NK-92 (cell line): ENCODE results near the gene PPM1H.
"Not testable (repeated sequence)": the region's sequence is repeated elsewhere in the genome, so short reads cannot be mapped to it uniquely, and the experiment has no call there.

Experiments used
- DNase-seq: peaks from one replicate; lab custom pipeline; 2025; ENCODE audit not compliant: unreplicated experiment; lab: John Stamatoyannopoulos, UW

The PPM1H gene

DNA sequence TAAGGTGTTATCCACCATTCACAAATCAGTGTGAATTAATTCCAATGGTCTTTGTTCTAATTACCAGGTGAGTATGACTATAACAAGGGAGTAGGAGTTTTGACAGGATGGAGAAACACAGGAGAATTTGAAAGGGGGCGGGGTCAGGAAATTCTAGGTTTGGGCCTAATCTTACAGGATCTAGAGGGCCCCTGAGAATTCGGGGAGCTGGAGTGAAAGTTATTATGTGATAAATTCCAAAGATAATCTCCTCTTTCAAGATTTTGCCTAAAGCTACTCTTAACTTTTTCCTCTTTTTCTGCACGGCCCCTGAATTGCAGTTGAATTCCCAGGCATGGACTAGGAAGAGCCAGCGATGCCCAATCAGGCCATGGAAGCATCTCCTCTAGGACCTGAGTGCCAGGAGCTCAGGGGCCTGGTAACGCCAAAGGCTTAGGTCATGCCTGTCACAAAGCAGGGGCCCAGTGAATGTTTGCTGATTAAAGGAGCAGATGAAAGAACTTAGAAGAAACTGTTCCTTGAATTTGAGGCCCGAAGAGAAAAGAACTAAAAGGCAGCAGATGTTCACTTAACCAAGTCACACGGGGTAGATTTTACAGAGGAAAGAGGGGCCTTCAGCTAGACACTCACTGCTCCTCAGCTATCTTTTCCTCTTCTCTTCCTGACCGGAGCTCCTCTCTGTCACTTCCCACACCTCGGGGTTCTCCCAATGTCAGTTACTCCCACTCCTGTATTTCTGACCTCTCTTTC lies 195.5 kb downstream of the PPM1H start:
- no peak for DNase-seq

DNA sequence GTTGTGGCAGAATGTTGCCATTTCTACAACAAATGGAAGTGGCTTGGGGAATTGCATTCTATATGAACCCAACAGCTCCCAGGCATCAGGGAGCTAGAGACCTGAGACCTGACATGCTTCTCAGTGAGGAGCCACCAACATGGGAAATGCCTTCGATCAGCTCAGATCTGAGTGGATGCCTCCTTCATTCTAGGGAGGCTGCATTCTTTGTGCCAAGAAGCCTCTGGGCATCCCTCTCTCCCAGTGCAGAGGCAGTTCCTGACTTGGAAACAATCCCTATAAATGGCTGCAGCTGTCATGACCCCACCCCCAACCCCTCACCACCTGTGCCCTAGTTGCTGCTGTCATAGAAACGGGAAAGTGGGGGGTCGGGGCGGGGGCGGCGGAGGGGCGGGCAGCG lies 196.3 kb downstream of the PPM1H start:
- no peak for DNase-seq

DNA sequence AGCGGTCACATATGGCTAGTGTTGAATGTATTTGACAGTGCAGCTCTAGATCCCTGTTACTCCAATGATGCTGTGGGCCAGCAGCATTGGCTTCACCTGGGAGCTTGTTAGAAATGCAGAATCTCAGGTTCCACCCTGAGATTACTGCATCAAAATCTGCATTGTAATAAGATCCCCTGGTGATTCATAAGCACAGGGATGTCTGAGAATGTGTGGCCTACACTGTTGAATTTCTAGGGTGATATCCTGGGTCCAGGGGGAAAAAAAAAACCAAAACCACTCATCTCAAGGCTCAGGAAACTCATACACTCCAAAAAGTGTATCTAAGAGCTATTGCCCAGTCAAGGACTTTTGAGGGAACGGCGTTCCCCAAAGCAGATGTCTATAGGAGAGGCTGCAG lies 196.8 kb downstream of the PPM1H start:
- DNase-seq = no peak

DNA sequence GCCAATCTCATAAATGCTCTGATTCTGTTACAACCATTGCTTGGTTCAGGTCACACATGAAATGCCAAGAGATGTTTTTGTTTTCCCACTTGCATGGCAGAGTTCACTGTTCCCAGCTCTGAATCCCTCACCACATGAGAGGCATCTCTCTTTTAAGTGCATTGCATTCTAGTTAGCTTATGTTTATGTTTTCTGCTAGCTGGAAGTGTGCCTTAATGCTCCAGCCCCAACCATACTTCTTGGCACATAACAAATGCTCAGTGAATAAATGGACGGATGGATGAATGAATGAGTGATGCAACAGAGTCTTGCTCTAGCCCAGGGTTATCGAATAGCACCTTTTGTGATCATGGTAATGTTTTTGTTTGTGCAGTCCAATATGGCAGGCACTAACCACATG lies 197.3 kb downstream of the PPM1H start:
- no peak for DNase-seq

DNA sequence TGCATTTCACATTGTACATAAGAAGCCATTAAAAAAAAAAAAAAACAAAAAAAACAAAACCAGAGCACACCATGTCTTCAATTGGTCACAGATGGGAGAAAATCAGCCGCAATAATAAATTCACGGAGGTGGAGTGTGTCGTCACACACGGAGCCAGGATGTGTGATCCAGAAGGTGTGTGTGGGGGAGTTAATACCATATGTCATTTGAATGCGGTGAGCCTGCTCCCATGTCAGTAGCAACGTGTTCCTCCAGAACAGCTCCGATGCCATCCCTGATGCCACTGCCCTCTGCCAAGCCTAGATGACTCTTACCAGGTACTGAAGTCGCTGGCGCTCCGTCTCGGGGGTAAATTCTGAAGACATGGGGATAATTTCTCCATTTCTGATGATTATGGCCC lies 197.8 kb downstream of the PPM1H start:
- DNase-seq = no peak

DNA sequence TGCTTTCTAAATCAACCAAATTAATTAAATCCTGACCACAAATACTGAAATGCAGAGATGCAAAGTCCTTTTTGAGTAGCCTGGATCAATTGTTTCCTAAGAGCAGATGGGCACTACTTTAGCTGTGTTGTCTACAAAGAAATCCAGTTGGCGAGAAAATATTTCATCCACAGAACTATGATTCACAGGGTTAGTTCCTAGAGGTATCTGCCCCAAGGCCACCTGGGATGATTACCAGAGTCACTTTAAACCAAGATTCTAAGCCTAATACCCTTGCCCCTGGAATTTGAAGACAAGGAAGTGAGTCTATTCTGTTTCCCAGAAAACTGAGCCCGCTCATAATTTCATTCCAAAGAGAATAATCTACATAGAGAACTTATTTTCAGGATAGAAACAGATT lies 198.4 kb downstream of the PPM1H start:
- DNase-seq = no peak

DNA sequence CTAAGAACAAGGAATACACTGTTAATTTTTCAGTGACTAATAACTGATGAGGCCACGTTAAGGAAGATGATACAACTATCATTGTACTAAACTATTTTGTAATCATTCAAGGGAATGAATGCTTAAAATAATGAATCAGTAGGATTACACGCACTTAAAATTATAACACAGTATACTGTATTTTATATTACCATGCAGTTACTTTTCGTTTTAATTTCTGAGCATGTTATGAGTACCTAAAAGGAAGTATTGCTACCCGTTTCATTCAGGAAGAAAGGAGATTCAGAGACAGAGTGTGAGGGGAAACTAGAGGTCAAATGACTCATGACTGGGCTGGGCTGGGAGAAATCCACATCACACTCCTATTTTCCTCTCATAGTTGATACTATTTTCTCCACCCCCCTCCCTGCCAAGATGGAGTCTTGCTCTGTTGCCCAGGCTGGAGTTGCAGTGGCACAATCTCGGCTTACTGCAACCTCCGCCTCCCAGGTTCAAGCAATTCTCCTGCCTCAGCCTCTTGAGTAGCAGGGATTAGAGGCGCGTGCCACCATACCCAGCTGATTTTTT lies 202.0 kb downstream of the PPM1H start:
- no peak for DNase-seq

DNA sequence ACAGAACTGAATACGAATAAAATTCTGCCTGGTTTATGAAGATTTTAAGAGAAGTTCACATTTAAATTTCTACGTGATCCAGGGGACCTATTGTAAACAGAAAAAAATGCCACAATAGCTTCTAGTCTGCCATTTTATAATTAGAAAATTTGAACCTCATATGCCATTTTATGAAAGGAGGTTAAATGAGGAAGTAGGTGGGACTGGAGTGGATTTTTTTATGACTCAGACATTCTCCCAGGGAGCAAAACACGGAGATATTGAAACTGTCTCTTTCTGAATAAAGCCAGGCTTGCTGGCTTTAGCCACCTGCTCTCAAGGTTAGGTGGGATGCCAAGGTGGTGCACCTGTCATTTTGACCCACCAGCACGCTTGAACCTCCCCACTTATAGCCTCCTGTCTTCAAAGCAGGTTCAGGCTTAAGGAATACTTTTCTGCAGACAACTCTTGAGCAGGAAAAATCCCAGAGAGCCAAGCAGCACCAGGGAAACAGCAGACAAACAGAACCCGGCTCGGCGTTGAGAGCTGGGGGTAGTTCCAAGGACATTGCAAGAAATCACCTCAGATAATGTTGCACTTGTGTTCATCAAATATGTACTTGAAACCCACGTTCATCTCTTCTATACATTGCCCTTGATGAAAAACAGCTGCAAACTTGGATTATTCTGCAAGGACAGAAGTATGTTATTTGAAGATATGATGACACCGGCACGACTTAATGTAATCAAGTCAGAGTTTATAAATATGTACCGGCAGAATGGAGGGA lies 203.7 kb downstream of the PPM1H start:
- no peak for DNase-seq

DNA sequence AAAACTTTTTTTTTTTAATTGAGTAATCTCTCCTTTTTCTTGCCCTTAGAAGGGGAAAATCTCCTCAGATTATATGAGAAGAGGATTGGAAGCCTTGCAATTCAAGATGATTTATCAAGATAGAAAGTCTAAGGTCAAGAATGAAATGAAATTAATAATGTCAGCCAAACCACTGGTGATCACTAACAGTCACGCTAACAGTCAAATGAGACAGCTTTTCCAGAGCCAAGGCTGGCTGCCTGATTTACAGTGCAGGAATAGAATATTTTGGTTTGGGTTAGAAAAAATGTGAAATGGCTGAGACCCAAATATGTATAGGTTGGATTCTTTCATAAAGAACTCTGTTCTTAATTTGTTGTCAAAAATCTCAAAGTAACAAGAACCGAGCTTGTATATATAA lies 204.3 kb downstream of the PPM1H start:
- no peak for DNase-seq

DNA sequence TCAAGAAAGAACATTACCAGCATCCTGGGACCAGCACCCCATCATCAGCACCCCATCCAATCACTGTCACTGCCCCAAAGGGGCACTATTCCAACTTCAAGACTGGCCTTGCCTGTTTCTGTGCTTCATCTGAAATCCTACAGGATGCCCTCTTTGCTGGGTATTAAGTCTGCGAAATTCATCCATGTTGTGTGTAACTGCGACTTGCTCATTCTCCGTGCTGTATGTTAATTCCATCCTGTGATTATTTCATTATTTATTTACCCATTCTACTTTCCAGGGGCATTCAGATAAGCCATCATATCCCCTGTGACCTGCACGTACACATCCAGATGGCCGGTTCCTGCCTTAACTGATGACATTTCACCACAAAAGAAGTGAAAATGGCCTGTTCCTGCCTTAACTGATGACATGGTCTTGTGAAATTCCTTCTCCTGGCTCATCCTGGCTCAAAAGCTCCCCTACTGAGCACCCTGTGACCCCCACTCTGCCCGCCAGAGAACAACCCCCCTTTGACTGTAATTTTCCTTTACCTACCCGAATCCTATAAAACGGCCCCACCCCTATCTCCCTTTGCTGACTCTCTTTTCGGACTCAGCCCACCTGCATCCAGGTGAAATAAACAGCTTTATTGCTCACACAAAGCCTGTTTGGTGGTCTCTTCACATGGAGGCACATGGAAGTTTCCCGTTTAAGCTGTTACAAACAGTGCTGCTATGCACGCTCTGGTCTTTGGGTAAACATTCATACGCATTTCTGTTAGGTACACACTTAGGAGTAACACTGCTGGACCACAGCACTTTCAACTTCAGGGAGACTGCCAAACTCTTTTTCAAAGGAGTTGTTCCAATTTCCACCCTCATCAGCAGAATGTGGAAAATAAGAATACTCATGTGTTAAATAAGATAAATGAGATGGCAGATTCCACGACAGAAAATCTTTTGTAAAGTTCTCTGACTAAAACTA lies 205.1 kb downstream of the PPM1H start:
- not testable (repeated sequence) for DNase-seq

DNA sequence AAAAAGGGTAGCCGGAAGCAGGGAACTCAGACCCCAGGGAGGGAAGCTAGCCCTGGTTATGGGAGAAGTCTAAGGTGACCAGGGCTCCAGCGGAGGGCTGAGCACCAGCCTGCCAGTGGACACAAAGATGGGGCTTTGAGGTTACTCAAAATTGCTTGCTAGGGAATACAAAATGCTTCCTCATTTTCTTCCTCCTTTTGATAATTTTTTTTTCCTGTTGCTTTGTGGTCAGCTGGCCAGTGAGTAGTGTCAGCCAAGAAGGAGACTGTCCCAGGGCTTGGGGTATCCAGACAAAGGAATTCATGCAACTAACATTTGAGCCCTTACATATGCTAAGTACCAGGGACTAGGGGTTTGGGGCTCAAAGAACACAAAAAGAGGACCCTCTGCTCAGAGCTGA lies 206.2 kb downstream of the PPM1H start:
- DNase-seq = no peak

DNA sequence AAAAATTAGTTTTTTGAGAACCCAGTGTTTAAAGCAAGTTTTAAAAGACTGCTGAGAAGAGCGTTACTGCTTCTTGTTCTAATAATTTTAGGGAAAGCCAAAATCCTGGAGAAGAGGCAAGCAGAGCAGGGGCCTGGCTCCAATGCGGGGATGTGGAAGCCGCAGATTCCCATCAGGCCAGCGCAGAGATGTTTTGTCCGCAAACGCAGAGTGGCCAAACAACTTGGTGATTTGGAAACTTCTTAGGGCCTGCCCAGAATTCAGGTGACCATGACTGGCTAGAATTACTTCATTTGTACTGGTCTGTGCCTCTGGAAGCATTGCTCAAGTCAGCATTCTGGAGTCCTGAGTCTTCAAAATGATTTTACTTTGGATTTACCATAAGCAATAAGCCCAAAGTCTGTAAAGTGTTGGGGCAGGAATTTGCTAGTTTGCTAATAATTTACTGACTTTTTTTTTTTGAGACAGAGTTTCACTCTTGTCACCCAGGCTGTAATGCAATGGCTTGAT lies 208.4 kb downstream of the PPM1H start:
- no peak for DNase-seq

DNA sequence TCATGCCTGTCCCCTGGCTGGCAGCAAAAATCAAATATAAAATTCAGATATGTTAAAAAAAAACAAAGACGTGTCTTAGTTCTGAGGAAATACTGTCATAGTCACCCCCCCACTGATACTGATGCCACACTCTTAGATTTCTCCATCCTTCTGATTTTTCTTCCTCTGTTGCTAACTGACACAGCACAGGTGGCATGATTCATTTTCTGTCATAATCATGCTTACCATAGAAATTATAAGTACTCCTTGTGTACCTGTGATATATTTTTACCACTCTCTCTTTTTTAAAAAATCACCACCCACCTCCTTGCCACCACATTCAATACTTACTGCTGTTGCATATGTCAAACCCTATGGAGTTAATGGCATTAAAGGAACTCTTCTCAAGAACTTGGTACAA lies 209.2 kb downstream of the PPM1H start:
- no peak for DNase-seq

DNA sequence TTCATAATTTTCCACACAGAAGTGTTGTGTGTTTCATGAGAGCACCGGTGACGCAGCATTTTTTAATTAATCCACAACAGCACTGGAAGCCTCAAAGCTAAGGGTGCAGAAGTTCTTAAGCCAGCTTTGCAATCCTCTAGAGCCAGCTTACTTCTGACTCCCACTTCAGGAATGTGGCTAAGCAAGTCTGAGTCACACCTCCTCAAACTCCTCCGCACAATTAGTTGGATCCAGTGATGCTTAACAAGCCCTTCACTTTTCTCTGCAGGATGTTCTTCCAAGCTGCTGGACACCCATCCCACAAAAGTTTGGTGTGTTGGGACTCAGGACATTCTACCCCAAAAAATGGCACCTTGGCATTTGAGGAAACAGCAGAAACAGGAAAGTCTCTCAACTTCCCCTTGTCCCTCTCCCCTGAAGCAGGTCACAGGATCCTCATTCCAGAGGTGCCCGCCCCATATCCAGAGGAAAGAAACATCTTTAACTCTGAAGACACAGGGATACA lies 210.0 kb downstream of the PPM1H start:
- no peak for DNase-seq

DNA sequence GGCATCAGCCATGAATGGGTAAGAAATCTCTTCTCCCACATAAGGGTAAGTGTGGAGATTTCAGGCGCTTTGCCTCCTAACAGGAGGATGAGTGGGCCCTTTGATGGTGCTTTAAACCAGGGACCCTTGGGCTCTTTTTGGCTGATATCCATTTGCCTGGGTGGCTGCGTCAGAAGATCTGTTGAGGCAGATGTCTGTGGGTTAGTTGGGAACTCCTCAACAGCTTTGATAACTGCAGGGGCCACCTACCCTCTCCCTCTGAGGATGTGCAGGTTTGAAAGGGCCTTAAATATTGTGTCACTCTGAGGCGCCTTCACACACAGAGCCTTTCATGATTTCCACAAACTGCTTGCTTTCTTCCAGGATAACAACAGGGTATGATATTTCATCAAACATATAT lies 210.7 kb downstream of the PPM1H start:
- no peak for DNase-seq

DNA sequence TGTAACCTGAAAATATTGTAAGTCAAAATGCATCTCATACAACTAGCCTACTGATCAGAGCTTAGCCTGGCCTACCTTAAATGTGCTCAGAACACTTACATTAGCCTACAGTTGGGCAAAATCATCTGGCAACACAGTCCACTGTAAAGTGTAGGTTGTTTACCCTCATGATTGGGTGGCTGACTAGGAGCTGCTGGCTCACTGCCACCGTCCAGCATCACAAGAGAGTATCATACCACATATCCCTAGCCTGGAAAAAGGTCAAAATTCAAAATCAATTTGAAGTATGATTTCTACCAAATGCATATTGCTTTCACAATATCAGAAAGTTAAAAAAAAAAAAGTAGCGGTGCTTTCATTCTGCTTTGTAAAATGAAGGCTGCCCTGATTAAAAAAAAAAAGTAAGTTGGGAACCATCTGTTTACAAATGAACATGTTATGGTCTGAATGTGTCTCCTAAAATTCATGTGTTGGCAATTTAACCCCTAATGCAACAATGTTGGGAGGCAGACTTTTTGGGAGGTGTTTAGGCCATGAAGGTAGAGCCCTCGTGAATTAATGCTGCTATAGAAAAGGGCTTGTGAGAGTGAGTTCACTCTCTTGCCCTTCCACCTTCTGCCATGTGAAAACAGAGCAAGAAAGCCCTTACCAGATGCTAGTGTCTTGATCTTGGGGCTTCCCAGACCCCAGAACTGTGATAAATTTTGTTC lies 211.8 kb downstream of the PPM1H start:
- no peak for DNase-seq

DNA sequence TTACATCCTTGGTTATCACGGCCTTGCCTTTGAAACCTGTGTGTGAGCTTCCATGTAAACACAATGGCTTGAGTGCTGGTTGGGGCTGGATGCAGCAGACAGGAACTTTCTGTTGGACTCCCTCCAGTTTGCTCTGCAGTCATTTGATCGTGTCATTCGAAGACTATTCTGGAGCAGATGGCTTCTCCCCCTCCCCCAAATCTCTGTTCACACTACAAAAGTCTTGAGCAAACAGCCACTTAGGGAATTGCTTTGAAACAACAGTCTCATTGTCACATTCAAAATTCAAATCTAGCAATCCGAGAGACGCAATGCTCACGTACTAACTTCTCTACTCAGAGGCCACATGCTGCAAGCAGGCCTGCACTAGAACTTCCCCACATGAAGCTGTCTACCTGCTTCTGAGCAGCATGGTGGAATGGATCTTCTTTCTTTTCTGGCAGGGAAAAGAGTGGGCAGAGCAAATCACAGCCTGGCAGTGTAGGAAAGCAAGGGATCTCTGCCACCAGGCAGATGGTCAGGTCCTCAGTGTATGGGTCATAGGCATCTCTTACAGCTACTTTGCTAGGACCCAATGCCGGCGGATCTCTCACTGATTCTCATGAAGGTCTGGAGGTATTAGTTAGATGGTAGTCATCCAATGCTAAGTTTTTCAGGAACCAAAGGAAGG lies 214.2 kb downstream of the PPM1H start:
- DNase-seq = no peak

DNA sequence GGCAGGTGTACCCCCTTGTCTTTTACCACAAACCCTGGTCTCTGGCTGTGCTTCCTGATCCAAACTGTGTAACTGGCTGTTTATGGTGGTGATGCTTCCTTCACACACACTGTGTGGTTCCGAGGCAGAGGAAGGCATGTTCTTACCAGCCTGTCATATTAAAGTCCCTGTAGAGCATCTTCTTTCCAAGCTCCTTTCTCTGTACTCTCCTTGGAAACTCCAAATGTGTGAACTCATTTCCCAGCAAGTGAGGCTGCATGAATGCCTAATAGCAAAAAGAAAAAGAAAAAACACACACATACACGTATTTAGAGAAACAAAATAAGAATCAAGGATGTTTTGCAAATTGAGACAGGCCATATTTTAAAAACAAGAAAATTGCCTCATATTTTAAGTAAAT lies 214.9 kb downstream of the PPM1H start:
- no peak for DNase-seq

DNA sequence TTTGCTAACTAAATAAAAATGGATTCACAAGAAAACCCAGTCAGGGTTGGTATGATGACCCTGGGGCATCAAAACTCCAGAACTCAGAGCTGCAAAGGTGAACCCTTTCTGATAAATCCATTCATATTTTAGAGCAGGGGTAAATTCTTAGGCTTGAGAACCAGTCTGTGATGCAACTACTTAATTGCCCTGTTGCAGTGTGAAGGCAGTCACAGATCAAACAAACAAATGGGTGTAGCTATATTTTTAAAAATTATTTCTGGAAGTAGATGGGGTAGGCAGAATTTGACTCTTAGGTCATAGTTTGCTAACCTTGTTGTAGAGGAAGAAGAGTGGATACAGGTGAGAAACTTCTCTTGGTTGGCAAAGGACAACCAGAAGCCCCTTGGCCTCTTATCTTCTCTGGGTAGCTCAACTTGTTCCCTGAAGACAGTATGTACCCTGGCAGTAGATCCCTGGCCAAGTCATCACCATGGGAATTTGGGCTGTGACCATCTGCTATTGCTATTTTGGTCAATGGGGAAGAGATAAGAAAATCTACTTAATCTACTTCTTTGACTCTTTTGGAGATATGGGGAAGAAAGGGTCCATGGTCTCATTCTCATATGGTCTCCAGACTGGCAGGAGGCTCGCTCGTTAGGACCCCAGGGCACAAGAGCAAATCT lies 216.1 kb downstream of the PPM1H start:
- no peak for DNase-seq
